ENCODE measurements around the gene SUV39H1. TPM values are rescaled to one million over a fixed set of nuclear protein-coding genes. Genes with fewer than 3 reads are reported as not detected.

SUV39H1 gene
- total RNA-seq, 1 donor from 2014 or later: 3.0 TPM

DNA sequence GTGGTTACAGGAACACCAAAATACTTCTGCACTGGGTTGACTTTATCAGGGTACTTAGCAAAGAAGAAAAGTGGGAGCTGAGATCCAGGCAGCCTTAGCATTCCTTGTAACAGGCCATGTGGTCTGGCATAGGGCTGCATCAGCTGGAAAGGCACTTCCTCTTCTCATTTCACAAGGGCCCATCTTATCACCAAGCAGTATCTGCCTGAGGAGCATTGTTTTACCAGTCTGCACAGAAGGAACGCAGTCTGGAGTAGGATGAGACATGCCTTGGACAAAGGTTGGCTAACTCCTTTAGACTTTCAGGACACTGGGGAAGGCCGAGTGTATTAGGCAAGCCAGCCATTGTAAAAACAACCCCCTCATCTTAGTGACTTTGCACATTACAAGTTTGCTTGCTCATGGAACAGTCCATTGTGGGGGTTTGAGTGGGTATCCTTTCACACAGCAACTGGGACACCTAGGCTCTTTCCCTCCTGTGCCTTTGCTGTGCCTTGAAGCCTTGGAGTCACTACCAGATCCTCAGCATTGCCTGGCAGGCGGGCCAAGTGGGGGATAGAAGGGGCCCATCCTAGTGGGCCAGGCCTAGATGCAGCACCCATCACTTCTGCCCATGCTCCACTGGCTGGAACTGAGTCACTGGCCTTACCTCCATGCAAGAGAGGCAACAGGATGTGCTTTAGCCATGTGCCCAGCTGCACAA is 4.6 kb downstream of the SUV39H1 start:
- ATAC-seq (no peak), DNase-seq (no peak)
- intact Hi-C loops (cut with DNase I): no loop called here
- no peaks in the 10 kb centered on the region for H3K27me3 ChIP-seq
- H3K4me1 ChIP-seq: no peaks in the 10 kb centered on the region
- H3K36me3 ChIP-seq: peaks cover 11% of the 10 kb centered on the region
- H3K9me3 ChIP-seq: no peaks in the 10 kb centered on the region
- TF ChIP-seq, protein P1, sequence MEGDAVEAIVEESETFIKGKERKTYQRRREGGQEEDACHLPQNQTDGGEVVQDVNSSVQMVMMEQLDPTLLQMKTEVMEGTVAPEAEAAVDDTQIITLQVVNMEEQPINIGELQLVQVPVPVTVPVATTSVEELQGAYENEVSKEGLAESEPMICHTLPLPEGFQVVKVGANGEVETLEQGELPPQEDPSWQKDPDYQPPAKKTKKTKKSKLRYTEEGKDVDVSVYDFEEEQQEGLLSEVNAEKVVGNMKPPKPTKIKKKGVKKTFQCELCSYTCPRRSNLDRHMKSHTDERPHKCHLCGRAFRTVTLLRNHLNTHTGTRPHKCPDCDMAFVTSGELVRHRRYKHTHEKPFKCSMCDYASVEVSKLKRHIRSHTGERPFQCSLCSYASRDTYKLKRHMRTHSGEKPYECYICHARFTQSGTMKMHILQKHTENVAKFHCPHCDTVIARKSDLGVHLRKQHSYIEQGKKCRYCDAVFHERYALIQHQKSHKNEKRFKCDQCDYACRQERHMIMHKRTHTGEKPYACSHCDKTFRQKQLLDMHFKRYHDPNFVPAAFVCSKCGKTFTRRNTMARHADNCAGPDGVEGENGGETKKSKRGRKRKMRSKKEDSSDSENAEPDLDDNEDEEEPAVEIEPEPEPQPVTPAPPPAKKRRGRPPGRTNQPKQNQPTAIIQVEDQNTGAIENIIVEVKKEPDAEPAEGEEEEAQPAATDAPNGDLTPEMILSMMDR (IDR thresholded peaks at IDR 0.05): no peak
- no peak overlapping the region for H3K27ac ChIP-seq
- H3K4me3 ChIP-seq: no peak overlapping the region

DNA sequence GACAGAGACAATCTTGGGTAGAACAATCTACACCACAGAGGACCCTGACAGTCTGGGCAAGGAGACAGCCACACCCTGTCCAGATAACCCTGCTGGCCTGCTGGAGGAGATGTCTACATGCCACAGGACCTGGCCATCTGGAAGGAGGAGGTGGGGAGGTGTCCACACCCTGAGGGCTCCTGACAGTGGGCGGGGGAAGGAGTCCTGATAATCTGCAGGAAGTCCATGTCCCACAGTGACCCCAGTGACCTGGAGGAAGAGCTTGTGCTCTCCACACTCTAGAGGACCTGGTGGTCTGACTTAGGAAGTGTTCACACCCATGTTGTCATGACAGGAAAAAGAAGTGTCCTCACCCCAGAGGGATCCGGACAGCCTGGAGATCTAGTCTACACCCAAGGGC is 5.5 kb downstream of the SUV39H1 start:
- H3K36me3 ChIP-seq: peaks cover 11% of the 10 kb centered on the region
- H3K4me3 ChIP-seq: no peak overlapping the region
- DNase-seq (no peak), ATAC-seq (no peak)
- H3K27me3 ChIP-seq: no peaks in the 10 kb centered on the region
- TF ChIP-seq, protein P1 (IDR thresholded peaks at IDR 0.05): no peak
- H3K9me3 ChIP-seq: no peaks in the 10 kb centered on the region
- intact Hi-C loops (cut with DNase I): no loop called here
- H3K4me1 ChIP-seq: no peaks in the 10 kb centered on the region
- H3K27ac ChIP-seq: no peak overlapping the region

DNA sequence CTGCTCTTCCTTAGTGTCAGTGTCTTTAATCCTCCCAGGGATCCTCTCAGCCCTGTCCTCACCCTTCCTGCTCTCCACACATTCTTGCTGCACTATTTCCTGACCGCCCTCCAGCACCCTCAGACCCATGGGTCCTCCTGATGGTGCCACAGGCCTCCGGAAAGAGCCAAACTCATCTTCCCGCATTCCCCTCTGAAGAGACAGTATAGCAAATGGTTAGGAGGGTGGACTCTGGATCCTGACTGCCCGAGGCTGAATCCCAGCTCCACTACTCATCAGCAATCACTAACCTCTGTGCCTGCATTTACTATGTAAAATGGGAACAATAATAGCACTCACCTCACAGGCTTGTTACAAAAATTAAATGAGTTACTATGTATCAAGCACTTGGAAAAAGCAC is 6.2 kb downstream of the SUV39H1 start:
- Histone ChIP-seq H3K9me3 (no peaks in the 10 kb centered on the region), H3K4me3 (no peak overlapping the region), H3K4me1 (no peaks in the 10 kb centered on the region), H3K27me3 (no peaks in the 10 kb centered on the region), H3K36me3 (peaks cover 11% of the 10 kb centered on the region), H3K27ac (no peak overlapping the region)
- intact Hi-C loops (cut with DNase I): no loop called here
- ATAC-seq (no peak), DNase-seq (no peak)
- TF ChIP-seq, protein P1 (IDR thresholded peaks at IDR 0.05): no peak

DNA sequence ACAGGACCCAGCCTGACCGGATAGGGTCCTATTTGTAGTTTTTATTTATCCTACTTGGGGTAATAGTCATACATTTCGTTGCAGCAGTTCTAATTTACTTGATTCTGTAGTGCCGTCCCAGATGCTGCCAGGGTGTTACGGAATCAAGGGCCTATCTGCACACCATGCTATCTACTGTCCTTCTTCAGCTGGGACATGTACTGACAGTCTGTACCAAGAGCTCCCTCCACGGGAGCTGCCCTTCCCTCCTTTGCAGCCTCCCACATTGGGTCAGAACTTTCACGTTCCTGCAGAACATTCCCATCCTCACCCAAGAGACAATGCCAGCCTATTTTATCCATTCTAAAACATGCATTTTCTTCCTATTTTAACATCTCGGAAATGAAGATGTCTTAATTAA is 6.7 kb downstream of the SUV39H1 start:
- no peak overlapping the region for H3K27ac ChIP-seq
- intact Hi-C loops (cut with DNase I): no loop called here
- DNase-seq (no peak), ATAC-seq (no peak)
- no peaks in the 10 kb centered on the region for H3K9me3 ChIP-seq
- H3K27me3 ChIP-seq: no peaks in the 10 kb centered on the region
- no peak overlapping the region for H3K4me3 ChIP-seq
- no peaks in the 10 kb centered on the region for H3K4me1 ChIP-seq
- H3K36me3 ChIP-seq: peaks cover 11% of the 10 kb centered on the region
- TF ChIP-seq, protein P1 (IDR thresholded peaks at IDR 0.05): no peak

DNA sequence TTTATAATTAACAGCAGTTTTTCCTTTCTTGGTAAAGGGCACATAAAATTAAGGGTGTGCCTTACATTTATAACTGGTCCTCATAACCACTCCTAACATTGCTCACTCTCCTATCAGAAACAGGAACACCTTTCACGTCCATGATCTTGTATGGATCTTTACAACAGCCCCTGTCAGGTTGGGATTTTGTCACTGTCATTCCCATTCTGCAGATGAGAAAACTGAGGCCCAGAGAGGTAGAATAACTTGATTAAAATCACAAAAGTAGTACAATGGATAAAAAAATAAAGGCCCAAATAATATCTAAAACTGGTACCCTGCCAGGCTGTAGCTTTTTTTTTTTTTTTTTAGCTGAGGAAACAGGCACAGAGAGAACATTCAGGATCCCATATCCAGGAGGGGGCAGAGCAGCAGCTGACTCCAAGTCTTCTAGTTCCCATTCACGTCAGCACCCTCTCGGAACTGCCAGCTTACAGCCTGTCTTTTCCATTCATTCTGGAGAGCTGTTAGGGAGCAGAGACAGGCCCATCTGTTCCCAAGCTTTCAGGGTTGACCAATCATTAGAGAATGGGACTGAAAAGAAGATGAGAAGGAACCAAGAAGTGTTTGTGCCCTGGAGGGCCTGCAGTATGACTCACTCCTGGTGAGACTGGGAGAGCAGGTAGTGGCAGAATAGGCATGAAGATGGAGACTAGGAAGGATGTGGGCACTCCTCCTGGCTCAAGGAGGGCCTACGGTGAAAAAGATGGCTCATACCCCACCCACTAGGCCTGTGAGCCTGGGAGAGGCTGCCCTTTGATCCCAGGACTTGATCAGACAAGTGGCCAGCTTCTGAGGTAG is 7.3 kb downstream of the SUV39H1 start:
- no peak overlapping the region for H3K27ac ChIP-seq
- no peaks in the 10 kb centered on the region for H3K9me3 ChIP-seq
- TF ChIP-seq, protein P1 (IDR thresholded peaks at IDR 0.05): no peak
- intact Hi-C loops (cut with DNase I): no loop called here
- H3K27me3 ChIP-seq: no peaks in the 10 kb centered on the region
- DNase-seq (no peak), ATAC-seq (no peak)
- H3K4me3 ChIP-seq: no peak overlapping the region
- no peaks in the 10 kb centered on the region for H3K4me1 ChIP-seq
- H3K36me3 ChIP-seq: peaks cover 11% of the 10 kb centered on the region

All from upper lobe of right lung (tissue), 1 donor.